T-cell (primary cell): ENCODE data around the gene TSPO. TPM values are rescaled to one million over a fixed set of nuclear protein-coding genes. Genes with fewer than 3 reads are reported as not detected.

Experiments used
- ATAC-seq, 4 experiments: fragments of 200-7000 bp in 3 of 4; fragments of 150-1000 bp in 1 of 4; cut with Tn5 transposase; replicated peaks in 1 of 4; 1 replicate in 3 of 4; 2 replicates in 1 of 4; pipeline ENCODE4 v1.10.0; 2021; ENCODE audit warnings: moderate library complexity in 3 of 4, mild to moderate bottlenecking in 2 of 4, moderate number of reproducible peaks in 1 of 4
- CTCF ChIA-PET, 2 donors: fragments of 300-600 bp; sonication (Branson Sonifier 250); formaldehyde crosslinking; loops; one replicate each; lab custom pipeline; 2022; ENCODE audit warnings: antibody characterized with exemption in 2 of 2; lab: Charles Lee
- POLR2A ChIA-PET, 2 donors: fragments of 300-600 bp; sonication (Branson Sonifier 250); formaldehyde crosslinking; loops; one replicate each; lab custom pipeline; 2022; ENCODE audit warnings: antibody characterized with exemption in 2 of 2; lab: Charles Lee
- DNase-seq, 35 experiments: peaks; one replicate each; pipeline versions ENCODE4 v3.0.0 to v3.0.0-alpha.2; 2013 to 2023
- H3K27ac ChIP-seq: one replicate; pipeline ENCODE4 v1.5.1; 2013; ENCODE audit warnings: low read length
- H3K27me3 ChIP-seq, 2 experiments: replicated peaks in 1 of 2; 1 replicate in 1 of 2; 2 replicates in 1 of 2; pipeline versions ENCODE4 v1.6.1 to v1.7.0; 2013; ENCODE audit warnings: low read length in 1 of 2, mixed read lengths in 1 of 2; ENCODE audit not compliant: control insufficient read depth in 2 of 2, insufficient read depth in 2 of 2; ENCODE audit errors: extremely low read depth in 1 of 2
- H3K36me3 ChIP-seq, 2 donors: 1 replicate in 1 of 2; 2 replicates in 1 of 2; pipeline versions ENCODE4 v1.6.1 to v1.7.0; 2013; ENCODE audit warnings: low read length in 1 of 2; ENCODE audit not compliant: control insufficient read depth in 2 of 2, insufficient read depth in 1 of 2; ENCODE audit errors: extremely low read depth in 1 of 2
- H3K4me1 ChIP-seq, 2 experiments: 1 replicate in 1 of 2; 2 replicates in 1 of 2; pipeline versions ENCODE4 v1.6.1 to v1.7.0; 2013; ENCODE audit warnings: low read length in 2 of 2, mixed read lengths in 1 of 2; ENCODE audit not compliant: insufficient read depth in 2 of 2, control insufficient read depth in 1 of 2; ENCODE audit errors: extremely low read depth in 1 of 2
- H3K4me3 ChIP-seq, 2 donors: 1 replicate in 1 of 2; 2 replicates in 1 of 2; pipeline versions ENCODE4 v1.5.1 to v1.7.0; 2013; ENCODE audit warnings: mild to moderate bottlenecking in 2 of 2, low read length in 1 of 2, moderate library complexity in 1 of 2; ENCODE audit not compliant: control insufficient read depth in 1 of 2; ENCODE audit errors: extremely low read depth in 1 of 2
- H3K9me3 ChIP-seq: 2 replicates; pipeline ENCODE4 v1.7.0; 2013
- H3K27ac Mint-ChIP-seq, 2 donors: one replicate each; pipeline ENCODE4 v1.8.0; 2020 to 2021; ENCODE audit warnings: mild to moderate bottlenecking in 2 of 2, mixed read lengths in 2 of 2
- H3K27me3 Mint-ChIP-seq, 2 donors: one replicate each; pipeline ENCODE4 v1.8.0; 2021 to 2022; ENCODE audit warnings: mixed read lengths in 2 of 2
- H3K36me3 Mint-ChIP-seq: one replicate; pipeline ENCODE4 v1.8.0; 2021; ENCODE audit warnings: mixed read lengths
- H3K4me1 Mint-ChIP-seq, 3 donors: one replicate each; pipeline ENCODE4 v1.8.0; 2020 to 2022; ENCODE audit warnings: mixed read lengths in 3 of 3, mild to moderate bottlenecking in 1 of 3
- H3K4me3 Mint-ChIP-seq, 3 donors: one replicate each; pipeline ENCODE4 v1.8.0; 2020 to 2022; ENCODE audit warnings: mild to moderate bottlenecking in 3 of 3, mixed read lengths in 3 of 3, moderate library complexity in 3 of 3
- H3K9me3 Mint-ChIP-seq, 3 donors: one replicate each; pipeline ENCODE4 v1.8.0; 2020 to 2022; ENCODE audit warnings: mixed read lengths in 3 of 3
- WGBS: methylation state at CpG from one replicate; pipeline ENCODE4 v1.1.5; 2013; ENCODE audit warnings: missing lambda C conversion rate; ENCODE audit not compliant: insufficient coverage; 5-methylcytosine and 5-hydroxymethylcytosine counted together
- total RNA-seq, 35 experiments: library from RNA in 6 of 35; stranded (reverse) in 6 of 35; fragments of 120-200 nt in 1 of 35; gene quantifications; one replicate each; pipeline versions ENCODE4 v1.2.1 to v1.2.4 and lab custom pipeline; 2013 to 2026

TSPO gene
- total RNA-seq, 5 donors from 2014 or later (not counting 1 experiment from before 2014, with no cell fraction given) = 50.2 to 128 (median 101) TPM

DNA sequence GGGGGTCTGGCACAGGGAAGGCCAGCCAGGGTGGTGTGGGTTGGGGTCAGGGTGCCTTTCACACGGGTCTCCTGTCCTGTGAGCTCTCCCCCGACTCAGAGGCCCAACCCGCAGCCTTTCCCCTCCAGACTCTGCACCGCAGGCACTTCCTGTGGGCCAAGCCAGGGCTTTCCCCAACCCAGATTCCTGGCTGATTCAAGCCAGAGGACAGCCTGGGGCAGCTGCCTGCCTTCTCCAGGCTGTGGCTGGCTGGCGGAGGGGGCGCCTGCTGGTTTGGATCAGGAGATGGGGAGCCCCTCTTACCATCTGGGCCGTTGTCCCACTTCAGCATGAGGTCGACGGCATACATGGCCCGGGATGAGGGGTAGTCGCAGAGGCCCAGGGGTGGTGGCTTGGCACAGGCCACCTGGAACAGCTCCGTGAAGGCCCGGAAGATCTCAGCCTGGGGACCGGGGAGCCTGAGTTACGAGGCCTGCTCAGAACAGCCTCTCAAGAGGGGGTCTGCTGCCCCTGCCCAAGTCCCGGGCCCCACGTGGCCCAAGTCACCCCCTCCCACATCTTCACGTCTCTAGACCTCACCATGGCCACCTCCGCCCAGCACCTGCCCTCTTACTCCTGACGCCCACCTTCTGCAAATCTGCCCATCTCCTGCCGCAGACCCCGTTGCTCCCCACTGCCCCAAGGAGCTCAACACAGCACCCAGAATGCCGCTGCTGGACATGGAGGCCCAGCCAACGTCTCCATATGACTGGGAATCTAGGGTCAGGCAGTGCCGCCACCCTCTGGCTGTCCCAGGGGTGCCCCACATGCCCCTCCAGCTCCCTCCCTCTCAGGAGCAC, 17.3 kb downstream of the TSPO start:
- no peaks in the 10 kb centered on the region for H3K27me3 ChIP-seq
- Mint-ChIP-seq H3K9me3 (no peaks in the 10 kb centered on the region), H3K27ac (no peak overlapping the region), H3K36me3 (peaks cover 15% of the 10 kb centered on the region), H3K27me3 (no peaks in the 10 kb centered on the region), H3K4me3 (no peak overlapping the region), H3K4me1 (peaks cover 0 to 11% (median 4%) of the 10 kb centered on the region in 3 donors)
- 94% methylated on average over 19 of the region's 25 CpGs for WGBS
- no peak for ATAC-seq
- ChIA-PET CTCF (no interaction called here), POLR2A (no interaction called here)
- H3K36me3 ChIP-seq = peaks cover 22 to 34% of the 10 kb centered on the region in 2 donors
- DNase-seq = no peak
- no peaks in the 10 kb centered on the region for H3K4me1 ChIP-seq
- no peak overlapping the region for H3K27ac ChIP-seq
- H3K9me3 ChIP-seq = no peaks in the 10 kb centered on the region
- no peak overlapping the region for H3K4me3 ChIP-seq

DNA sequence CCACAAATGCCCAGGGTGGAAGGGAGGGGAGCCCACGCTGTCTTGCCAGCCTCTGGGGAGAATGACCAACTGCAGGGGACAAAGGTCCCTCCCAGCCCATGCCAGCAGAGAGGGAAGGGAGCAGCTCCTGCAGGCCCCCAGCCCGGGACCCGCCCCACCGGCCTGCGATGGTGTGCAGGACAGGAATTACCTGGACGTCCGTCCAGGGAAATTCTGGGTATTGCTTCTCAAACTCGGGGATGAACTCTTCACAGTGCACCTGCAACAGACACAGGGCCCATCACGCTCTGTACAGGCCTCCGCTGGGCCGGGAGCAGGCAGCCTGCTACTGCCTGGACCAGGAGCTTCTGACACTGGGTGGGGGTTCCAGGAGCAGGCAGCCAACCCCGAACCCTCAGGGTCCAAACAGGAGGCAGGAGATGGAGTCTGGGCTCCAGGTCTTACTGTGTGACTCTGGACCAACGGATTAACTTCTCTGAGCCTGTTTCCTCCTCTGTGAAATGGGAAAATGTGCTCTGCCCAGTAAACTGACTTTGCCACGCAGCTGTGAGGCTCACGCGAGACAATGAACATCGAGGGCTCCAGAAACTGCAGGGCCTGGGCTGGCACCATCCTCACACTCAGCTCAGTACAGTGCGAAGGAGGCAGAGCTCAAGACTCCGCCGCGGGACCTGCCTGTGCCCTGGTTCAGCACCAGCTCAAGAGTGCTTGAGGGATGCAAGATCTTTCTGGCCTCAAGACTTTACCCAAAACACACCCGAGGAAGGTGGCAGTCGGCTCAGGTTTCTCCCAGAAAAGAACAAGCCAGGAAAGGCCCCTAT, 18.2 kb downstream of the TSPO start:
- Histone ChIP-seq H3K27me3 (no peaks in the 10 kb centered on the region), H3K9me3 (no peaks in the 10 kb centered on the region), H3K4me1 (no peaks in the 10 kb centered on the region), H3K4me3 (no peak overlapping the region), H3K36me3 (peaks cover 30 to 41% of the 10 kb centered on the region in 2 donors), H3K27ac (no peak overlapping the region)
- DNase-seq (no peak), ATAC-seq (no peak)
- H3K27ac Mint-ChIP-seq = no peak overlapping the region
- CTCF ChIA-PET = no interaction called here
- H3K36me3 Mint-ChIP-seq = peaks cover 15% of the 10 kb centered on the region
- no peak overlapping the region for H3K4me3 Mint-ChIP-seq
- POLR2A ChIA-PET = no interaction called here
- H3K4me1 Mint-ChIP-seq = peaks cover 0 to 4% (median 3%) of the 10 kb centered on the region in 3 donors
- no peaks in the 10 kb centered on the region for H3K9me3 Mint-ChIP-seq
- 95% methylated on average over 22 of the region's 23 CpGs for WGBS
- H3K27me3 Mint-ChIP-seq = no peaks in the 10 kb centered on the region

DNA sequence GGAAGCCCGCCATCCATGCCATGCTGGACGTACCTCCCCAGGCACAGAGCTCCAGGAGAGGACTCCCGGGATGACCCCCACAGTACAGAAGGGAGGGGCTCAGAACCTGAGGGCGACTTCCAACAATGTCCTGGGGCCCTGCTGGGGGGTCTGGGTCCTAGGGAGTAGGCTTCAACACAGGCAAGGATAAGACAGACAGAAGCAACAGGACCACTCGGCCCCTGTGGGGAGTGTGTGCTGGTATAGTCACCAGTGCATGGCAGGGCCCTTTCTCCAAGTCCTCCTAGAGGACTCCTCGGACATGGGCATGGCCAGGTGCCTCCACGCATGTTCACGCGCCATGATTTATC, 18.7 kb downstream of the TSPO start:
- CTCF ChIA-PET = no interaction called here
- Histone ChIP-seq H3K9me3 (no peaks in the 10 kb centered on the region), H3K27ac (no peak overlapping the region), H3K4me3 (no peak overlapping the region), H3K36me3 (peaks cover 35 to 41% of the 10 kb centered on the region in 2 donors), H3K4me1 (no peaks in the 10 kb centered on the region), H3K27me3 (no peaks in the 10 kb centered on the region)
- no peak overlapping the region for H3K4me3 Mint-ChIP-seq
- DNase-seq = no peak
- H3K9me3 Mint-ChIP-seq = no peaks in the 10 kb centered on the region
- H3K36me3 Mint-ChIP-seq = peaks cover 15% of the 10 kb centered on the region
- ATAC-seq = no peak
- H3K27ac Mint-ChIP-seq = no peak overlapping the region
- peaks cover 0 to 4% (median 0%) of the 10 kb centered on the region in 3 donors for H3K4me1 Mint-ChIP-seq
- 98% methylated on average over 8 of the region's 9 CpGs for WGBS
- no peaks in the 10 kb centered on the region for H3K27me3 Mint-ChIP-seq
- POLR2A ChIA-PET = no interaction called here

DNA sequence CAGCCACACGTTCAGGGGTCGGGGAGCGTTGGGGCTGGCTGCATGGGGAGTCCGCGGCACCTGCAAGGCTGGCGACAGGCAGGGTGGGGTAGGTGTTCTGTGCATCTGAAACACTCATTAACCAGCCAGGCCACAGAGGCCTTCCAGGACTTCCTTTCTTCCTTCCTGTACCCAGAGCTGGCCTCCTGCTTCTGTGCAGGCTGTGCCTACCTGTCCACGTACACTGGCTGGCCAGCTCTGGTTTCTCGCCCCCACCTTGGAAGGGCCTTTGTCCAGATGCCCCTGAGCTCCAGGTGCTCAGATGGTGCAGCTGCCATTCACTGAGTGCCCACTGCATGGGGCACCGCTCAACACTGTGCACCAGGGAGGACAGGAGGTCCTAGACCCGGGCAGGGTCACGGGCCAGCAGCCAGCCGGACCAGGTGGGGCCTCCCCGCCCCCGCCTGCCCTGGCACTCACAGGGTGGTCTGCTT, 19.7 kb downstream of the TSPO start:
- Mint-ChIP-seq H3K9me3 (no peaks in the 10 kb centered on the region), H3K4me3 (no peak overlapping the region), H3K27ac (no peak overlapping the region), H3K27me3 (no peaks in the 10 kb centered on the region), H3K4me1 (peaks cover 0 to 4% (median 0%) of the 10 kb centered on the region in 3 donors), H3K36me3 (peaks cover 15% of the 10 kb centered on the region)
- WGBS = 83% methylated on average over 7 of the region's 14 CpGs
- CTCF ChIA-PET = no interaction called here
- POLR2A ChIA-PET = no interaction called here
- DNase-seq = no peak
- Histone ChIP-seq H3K4me1 (no peaks in the 10 kb centered on the region), H3K27me3 (no peaks in the 10 kb centered on the region), H3K9me3 (no peaks in the 10 kb centered on the region), H3K4me3 (no peak overlapping the region), H3K27ac (no peak overlapping the region), H3K36me3 (peaks cover 39 to 41% of the 10 kb centered on the region in 2 donors)
- ATAC-seq = no peak

DNA sequence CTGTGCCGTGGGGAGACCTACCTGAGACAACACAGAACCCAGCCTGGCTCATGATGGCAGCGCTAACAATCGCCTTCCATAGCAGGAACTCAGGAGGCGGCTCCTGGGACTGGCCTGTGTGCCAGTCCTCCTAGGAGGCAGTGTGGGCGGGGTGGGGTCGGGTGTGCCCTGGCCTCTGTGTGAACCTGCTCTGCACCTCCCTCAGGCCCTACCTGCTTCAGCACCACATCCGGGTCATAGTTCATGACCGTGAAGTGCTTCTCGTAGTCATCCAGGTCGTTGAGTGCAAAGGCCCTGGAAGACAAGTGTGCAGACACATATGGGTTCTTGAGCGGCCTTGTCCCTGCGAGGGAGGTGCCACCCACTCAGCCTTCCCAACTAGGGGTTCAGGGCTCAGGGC, 20.2 kb downstream of the TSPO start:
- ATAC-seq (no peak), DNase-seq (no peak)
- ChIA-PET CTCF (no interaction called here), POLR2A (no interaction called here)
- Mint-ChIP-seq H3K36me3 (peaks cover 15% of the 10 kb centered on the region), H3K9me3 (no peaks in the 10 kb centered on the region), H3K4me1 (peaks cover 0 to 4% (median 0%) of the 10 kb centered on the region in 3 donors), H3K27ac (no peak overlapping the region), H3K27me3 (no peaks in the 10 kb centered on the region), H3K4me3 (no peak overlapping the region)
- H3K9me3 ChIP-seq = no peaks in the 10 kb centered on the region
- H3K36me3 ChIP-seq = peaks cover 39 to 41% of the 10 kb centered on the region in 2 donors
- no peak overlapping the region for H3K27ac ChIP-seq
- no peaks in the 10 kb centered on the region for H3K27me3 ChIP-seq
- no peaks in the 10 kb centered on the region for H3K4me1 ChIP-seq
- H3K4me3 ChIP-seq = no peak overlapping the region
- 86% methylated on average over 11 of the region's 12 CpGs for WGBS

DNA sequence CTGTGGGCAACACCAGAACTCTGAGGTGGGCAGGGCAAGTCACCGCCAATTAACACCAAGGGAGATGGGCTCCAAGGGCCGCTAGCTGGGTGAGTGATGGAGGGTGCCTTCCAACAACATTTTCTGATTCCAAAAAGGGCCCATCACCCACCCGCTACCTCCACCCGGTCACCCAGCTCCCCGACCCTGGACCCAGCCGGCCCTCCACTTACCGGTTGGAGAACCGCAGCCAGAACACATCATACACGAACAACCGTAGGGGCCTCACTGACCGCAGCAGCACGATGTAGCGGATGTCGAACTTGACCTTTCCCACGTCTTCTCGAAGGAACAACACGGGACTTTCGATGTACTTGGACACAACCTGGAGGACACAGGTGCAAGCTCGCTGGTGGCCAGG, 20.8 kb downstream of the TSPO start:
- POLR2A ChIA-PET = no interaction called here
- DNase-seq = no peak
- H3K27ac Mint-ChIP-seq = no peak overlapping the region

More for the DNA sequence above, 20.8 kb downstream of the TSPO start:
- Histone ChIP-seq H3K4me1 (no peaks in the 10 kb centered on the region), H3K4me3 (no peak overlapping the region), H3K27me3 (no peaks in the 10 kb centered on the region), H3K9me3 (no peaks in the 10 kb centered on the region), H3K36me3 (peaks cover 39% of the 10 kb centered on the region in 2 donors), H3K27ac (no peak overlapping the region)
- CTCF ChIA-PET = no interaction called here
- Mint-ChIP-seq H3K27me3 (no peaks in the 10 kb centered on the region), H3K36me3 (peaks cover 15% of the 10 kb centered on the region), H3K4me1 (peaks cover 0 to 4% (median 0%) of the 10 kb centered on the region in 3 donors), H3K9me3 (no peaks in the 10 kb centered on the region), H3K4me3 (no peak overlapping the region)
- no peak for ATAC-seq
- WGBS = 96% methylated on average over 15 of the region's 19 CpGs
